HFFc6 (cell line): ENCODE data around the gene GLP1R. TPM values are rescaled to one million over a fixed set of nuclear protein-coding genes. Genes with fewer than 3 reads are reported as not detected.

Experiments used
- DNase-seq: peaks from one replicate; pipeline ENCODE4 v3.0.0-alpha.2; 2018
- H3K27ac Mint-ChIP-seq: 2 replicates; pipeline ENCODE4 v1.8.0; 2020; ENCODE audit warnings: mild to moderate bottlenecking, mixed read lengths
- H3K27me3 Mint-ChIP-seq: 2 replicates; pipeline ENCODE4 v1.8.0; 2021; ENCODE audit warnings: mild to moderate bottlenecking, moderate library complexity, mixed read lengths; ENCODE audit not compliant: insufficient read depth
- H3K36me3 Mint-ChIP-seq: 2 replicates; pipeline ENCODE4 v1.8.0; 2021; ENCODE audit warnings: low read depth, mixed read lengths
- H3K4me1 Mint-ChIP-seq: 2 replicates; pipeline ENCODE4 v1.8.0; 2020; ENCODE audit warnings: low read depth, mixed read lengths
- H3K4me3 Mint-ChIP-seq: 2 replicates; pipeline ENCODE4 v1.8.0; 2020; ENCODE audit warnings: mild to moderate bottlenecking, moderate library complexity, mixed read lengths
- H3K9me3 Mint-ChIP-seq: 2 replicates; pipeline ENCODE4 v1.8.0; 2020; ENCODE audit warnings: mild to moderate bottlenecking, mixed read lengths
- total RNA-seq, 6 experiments: library from RNA; stranded (reverse); fragmentation: NEBNext Ultra II Directional; extraction: Animal tissue kit (Norgen Biotek cat#: 25700); gene quantifications; 2 replicates in 1 of 6; 3 replicates in 5 of 6; pipeline ENCODE4 v1.2.3, GENCODE V29; 2021
- TF ChIP-seq, protein P1 (sequence below): fragments of 200-600 bp; sonication (generic); IDR thresholded peaks from 2 replicates; pipeline ENCODE4 v1.5.0; 2021; ENCODE audit warnings: antibody characterized with exemption, mild to moderate bottlenecking

The GLP1R gene
- total RNA-seq, 6 experiments from 2014 or later = not detected

DNA sequence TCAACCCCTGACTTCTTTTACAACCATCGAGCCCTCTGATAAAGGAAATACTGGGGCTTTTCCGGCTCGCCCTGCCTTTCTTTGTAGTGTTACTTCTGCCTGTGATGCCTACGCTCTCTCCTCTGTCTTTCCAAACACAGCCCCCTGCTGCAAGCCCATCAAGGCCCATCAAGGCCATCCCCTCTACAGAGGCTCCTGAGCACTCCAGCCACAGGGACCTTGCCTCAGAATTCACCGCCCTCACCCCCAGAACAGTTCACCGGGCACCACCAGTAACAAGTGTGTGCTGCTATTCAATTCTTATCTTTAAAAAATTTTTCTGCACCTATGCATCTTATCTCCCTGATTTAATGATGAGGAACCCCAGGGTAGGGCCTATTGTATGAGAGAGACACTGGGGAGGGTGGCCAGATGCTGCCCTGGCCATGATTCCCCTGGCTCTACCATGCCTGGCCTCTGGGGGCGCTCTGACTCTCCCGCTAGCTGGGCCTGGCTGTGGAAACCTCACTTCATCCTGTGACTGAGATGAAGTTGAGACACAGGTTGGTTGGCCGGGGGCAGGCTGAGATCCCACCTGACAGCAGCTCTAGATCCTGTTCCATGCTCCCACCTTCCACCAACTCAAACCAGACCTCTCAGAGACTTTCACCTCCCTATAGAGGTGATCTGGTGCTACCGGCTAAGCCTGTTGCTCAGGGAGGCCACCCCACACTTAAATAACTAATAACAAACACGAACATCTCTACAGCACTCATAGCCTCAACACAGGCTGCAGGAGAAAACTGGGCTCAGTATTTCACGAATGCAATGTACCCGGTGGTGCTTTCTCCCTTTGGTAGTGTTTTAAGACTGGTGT is 19.2 kb upstream of the GLP1R start:
- Mint-ChIP-seq H3K27ac (no peak overlapping the region), H3K36me3 (peaks cover 4% of the 10 kb centered on the region; the same call in 1 of the 2 replicates), H3K4me1 (no peaks in the 10 kb centered on the region), H3K27me3 (peaks cover 3% of the 10 kb centered on the region), H3K9me3 (peaks cover 10% of the 10 kb centered on the region), H3K4me3 (no peak overlapping the region)
- TF ChIP-seq, protein P1, sequence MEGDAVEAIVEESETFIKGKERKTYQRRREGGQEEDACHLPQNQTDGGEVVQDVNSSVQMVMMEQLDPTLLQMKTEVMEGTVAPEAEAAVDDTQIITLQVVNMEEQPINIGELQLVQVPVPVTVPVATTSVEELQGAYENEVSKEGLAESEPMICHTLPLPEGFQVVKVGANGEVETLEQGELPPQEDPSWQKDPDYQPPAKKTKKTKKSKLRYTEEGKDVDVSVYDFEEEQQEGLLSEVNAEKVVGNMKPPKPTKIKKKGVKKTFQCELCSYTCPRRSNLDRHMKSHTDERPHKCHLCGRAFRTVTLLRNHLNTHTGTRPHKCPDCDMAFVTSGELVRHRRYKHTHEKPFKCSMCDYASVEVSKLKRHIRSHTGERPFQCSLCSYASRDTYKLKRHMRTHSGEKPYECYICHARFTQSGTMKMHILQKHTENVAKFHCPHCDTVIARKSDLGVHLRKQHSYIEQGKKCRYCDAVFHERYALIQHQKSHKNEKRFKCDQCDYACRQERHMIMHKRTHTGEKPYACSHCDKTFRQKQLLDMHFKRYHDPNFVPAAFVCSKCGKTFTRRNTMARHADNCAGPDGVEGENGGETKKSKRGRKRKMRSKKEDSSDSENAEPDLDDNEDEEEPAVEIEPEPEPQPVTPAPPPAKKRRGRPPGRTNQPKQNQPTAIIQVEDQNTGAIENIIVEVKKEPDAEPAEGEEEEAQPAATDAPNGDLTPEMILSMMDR = peak; percentile 71
- DNase-seq = no peak

DNA sequence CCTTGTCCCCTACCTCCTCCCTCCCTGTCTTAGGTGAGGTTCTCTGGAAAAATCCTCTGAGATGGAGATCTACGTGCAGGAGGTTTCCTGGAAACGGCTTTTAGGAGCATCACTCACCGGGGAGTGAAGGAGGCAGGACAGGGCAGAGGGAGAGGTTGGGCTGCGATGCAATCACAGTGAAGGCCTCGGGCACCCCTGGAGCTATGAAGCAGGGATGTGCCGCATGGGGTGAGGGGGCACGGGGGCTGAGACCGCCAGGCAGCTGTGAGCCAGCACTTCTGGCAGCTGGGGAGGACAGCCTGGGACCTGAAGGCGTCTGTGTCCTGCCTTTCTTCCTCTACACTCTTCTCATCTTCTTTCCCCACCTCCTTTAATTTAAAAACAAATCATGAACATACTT is 12.9 kb upstream of the GLP1R start:
- TF ChIP-seq, protein P1 = no peak
- no peak overlapping the region for H3K4me3 Mint-ChIP-seq
- H3K27me3 Mint-ChIP-seq = peaks cover 1% of the 10 kb centered on the region
- H3K4me1 Mint-ChIP-seq = no peaks in the 10 kb centered on the region
- DNase-seq = no peak
- H3K9me3 Mint-ChIP-seq = peaks cover 22% of the 10 kb centered on the region
- H3K27ac Mint-ChIP-seq = no peak overlapping the region
- H3K36me3 Mint-ChIP-seq = no peaks in the 10 kb centered on the region

DNA sequence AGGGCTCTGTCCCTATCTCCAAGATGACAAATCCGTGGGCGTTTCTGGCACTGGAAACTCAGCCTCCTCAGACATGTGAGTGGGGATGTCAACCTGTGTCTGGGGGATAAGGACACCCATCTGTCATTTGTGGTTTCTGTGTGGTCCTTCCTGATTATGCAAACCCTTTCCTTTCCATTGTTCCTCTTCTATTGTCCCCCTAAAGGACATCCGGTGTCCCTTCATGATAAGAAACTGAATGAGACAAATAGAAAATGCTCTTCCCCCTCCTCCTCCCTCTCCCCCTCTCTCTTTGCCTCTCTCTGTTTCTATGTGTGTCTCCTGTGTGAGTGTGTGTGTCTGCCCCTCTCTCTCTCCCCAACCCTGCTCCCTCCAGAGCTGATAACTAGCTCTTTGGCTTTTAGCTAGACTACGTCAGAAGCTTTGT is 11.5 kb upstream of the GLP1R start:
- H3K27me3 Mint-ChIP-seq = peaks cover 3% of the 10 kb centered on the region; the same call in 1 of the 2 replicates
- H3K4me1 Mint-ChIP-seq = no peaks in the 10 kb centered on the region
- TF ChIP-seq, protein P1 = no peak
- H3K27ac Mint-ChIP-seq = no peak overlapping the region
- DNase-seq = no peak
- no peak overlapping the region for H3K4me3 Mint-ChIP-seq
- H3K36me3 Mint-ChIP-seq = no peaks in the 10 kb centered on the region
- H3K9me3 Mint-ChIP-seq = peaks cover 22% of the 10 kb centered on the region

DNA sequence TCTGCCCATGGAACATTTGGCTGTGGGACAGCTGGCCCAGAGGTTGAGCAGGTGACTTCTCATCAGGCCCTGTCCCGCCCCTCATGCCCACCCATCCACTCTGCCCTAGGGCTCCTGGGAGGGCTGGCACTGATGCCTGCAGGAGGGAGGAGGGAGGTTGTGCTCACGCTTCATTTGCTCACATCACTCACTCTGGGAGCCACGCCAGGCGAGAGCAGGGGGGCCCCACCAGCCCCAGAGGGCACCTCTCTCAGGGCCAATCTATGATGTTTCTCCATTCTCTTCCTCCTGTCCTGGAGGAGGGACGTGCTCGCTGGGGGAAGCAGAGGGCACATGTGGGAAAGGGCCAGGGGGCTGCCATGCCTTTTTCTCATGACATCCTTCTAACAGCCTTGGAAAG is 10.9 kb upstream of the GLP1R start:
- Mint-ChIP-seq H3K36me3 (no peaks in the 10 kb centered on the region), H3K27me3 (peaks cover 6% of the 10 kb centered on the region; the same call in 1 of the 2 replicates), H3K4me3 (no peak overlapping the region), H3K27ac (no peak overlapping the region), H3K9me3 (peaks cover 22% of the 10 kb centered on the region), H3K4me1 (no peaks in the 10 kb centered on the region)
- TF ChIP-seq, protein P1 = no peak
- no peak for DNase-seq

DNA sequence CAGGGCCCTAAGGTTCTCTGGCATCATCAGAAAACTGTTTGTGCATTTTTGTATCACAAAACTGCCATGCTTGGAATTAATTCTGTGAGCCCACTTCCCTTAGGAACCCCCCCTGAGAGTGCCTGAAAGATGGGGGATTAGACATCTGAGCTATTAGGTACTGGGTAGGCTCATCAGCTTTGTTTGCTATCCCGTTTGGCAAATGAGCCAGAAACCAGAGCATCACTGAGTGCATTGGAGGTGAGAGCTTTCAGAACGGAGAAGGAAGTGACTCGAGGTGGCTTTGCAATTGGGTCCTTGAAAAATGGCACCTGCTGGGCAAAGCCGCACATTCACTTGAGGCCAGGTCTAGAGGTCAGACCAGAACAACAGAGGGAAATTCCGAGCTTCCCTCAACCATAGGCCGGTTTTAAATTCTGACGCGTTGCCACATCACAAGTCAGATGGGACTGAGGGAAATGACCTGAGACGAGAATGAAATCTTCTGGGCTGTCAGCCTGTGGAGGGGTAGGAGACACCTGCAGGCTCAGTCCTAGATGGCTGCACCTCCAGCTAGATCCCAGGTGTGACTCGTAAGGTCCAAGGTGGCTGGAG is 8.4 kb upstream of the GLP1R start:
- no peak for DNase-seq
- H3K4me1 Mint-ChIP-seq = no peaks in the 10 kb centered on the region
- H3K4me3 Mint-ChIP-seq = no peak overlapping the region
- H3K9me3 Mint-ChIP-seq = peaks cover 19% of the 10 kb centered on the region
- no peaks in the 10 kb centered on the region for H3K36me3 Mint-ChIP-seq
- H3K27me3 Mint-ChIP-seq = peaks cover 10% of the 10 kb centered on the region; the same call in 1 of the 2 replicates
- no peak overlapping the region for H3K27ac Mint-ChIP-seq
- TF ChIP-seq, protein P1 = no peak
